Keratinocyte (primary cell): Measurements from ENCODE around the gene GDF9. TPM values are rescaled to one million over a fixed set of nuclear protein-coding genes. Genes with fewer than 3 reads are reported as not detected.
A peak's percentile ranks its signal among the peaks of the same experiment; 100 is the strongest.

ENCODE experiments used
- DNase-seq: peaks from one replicate; pipeline ENCODE4 v3.0.0-alpha.2; 2011; ENCODE audit warnings: low read depth, missing footprints, low spot score
- FAIRE-seq: peaks from 2 replicates; lab custom pipeline; 2011; peaks lifted over from hg19 to GRCh38; lab: Jason Lieb, UNC
- H2AFZ ChIP-seq: 2 replicates; pipeline ENCODE4 v1.6.0; 2012; ENCODE audit warnings: low read length, control low read depth, inconsistent platforms; ENCODE audit not compliant: control insufficient read depth
- H3K27ac ChIP-seq: 2 replicates; pipeline ENCODE4 v1.5.1; 2011; ENCODE audit warnings: low read length; ENCODE audit not compliant: control insufficient read depth, insufficient read depth
- H3K27me3 ChIP-seq: 3 replicates; pipeline ENCODE4 v1.6.0; 2011; ENCODE audit warnings: low read length; ENCODE audit not compliant: control insufficient read depth, insufficient read depth; ENCODE audit errors: extremely low read depth
- H3K36me3 ChIP-seq, 2 experiments: 2 replicates in 1 of 2; 3 replicates in 1 of 2; pipeline ENCODE4 v1.5.1; 2011; ENCODE audit warnings: low read length in 2 of 2, mild to moderate bottlenecking in 1 of 2; ENCODE audit not compliant: control insufficient read depth in 2 of 2, insufficient read depth in 2 of 2; ENCODE audit errors: extremely low read depth in 1 of 2
- H3K4me1 ChIP-seq: 3 replicates; pipeline ENCODE4 v1.5.1; 2011; ENCODE audit warnings: low read length; ENCODE audit not compliant: control insufficient read depth, insufficient read depth; ENCODE audit errors: extremely low read depth
- H3K4me2 ChIP-seq: 3 replicates; pipeline ENCODE4 v1.6.0; 2011; ENCODE audit warnings: low read depth, low read length; ENCODE audit not compliant: control insufficient read depth, insufficient read depth; ENCODE audit errors: extremely low read depth
- H3K4me3 ChIP-seq, 3 experiments: fragments of 200-600 bp in 1 of 3; sonication (generic) in 1 of 3; 2 replicates in 2 of 3; 3 replicates in 1 of 3; pipeline ENCODE4 v1.5.1; 2011 to 2016; ENCODE audit warnings: low read length in 3 of 3, mild to moderate bottlenecking in 3 of 3, control low read depth in 2 of 3, inconsistent platforms in 1 of 3, low read depth in 1 of 3, mixed read lengths in 1 of 3, mixed run types in 1 of 3, moderate library complexity in 1 of 3; ENCODE audit not compliant: control insufficient read depth in 2 of 3, insufficient read depth in 2 of 3; ENCODE audit errors: extremely low read depth in 1 of 3
- H3K79me2 ChIP-seq: 2 replicates; pipeline ENCODE4 v1.6.0; 2012; ENCODE audit warnings: low read length; ENCODE audit not compliant: control insufficient read depth, insufficient read depth
- H3K9ac ChIP-seq: 3 replicates; pipeline ENCODE4 v1.6.0; 2011; ENCODE audit warnings: low read length; ENCODE audit not compliant: control insufficient read depth, insufficient read depth; ENCODE audit errors: extremely low read depth
- H3K9me1 ChIP-seq: 3 replicates; pipeline ENCODE4 v1.6.0; 2011; ENCODE audit warnings: low read length; ENCODE audit not compliant: control insufficient read depth, insufficient read depth; ENCODE audit errors: extremely low read depth
- H3K9me3 ChIP-seq: 2 replicates; pipeline ENCODE4 v1.5.1; 2012; ENCODE audit warnings: low read depth, low read length; ENCODE audit not compliant: control insufficient read depth
- H4K20me1 ChIP-seq: 3 replicates; pipeline ENCODE4 v1.6.0; 2011; ENCODE audit warnings: low read length; ENCODE audit not compliant: control insufficient read depth, insufficient read depth; ENCODE audit errors: extremely low read depth
- CTCF ChIP-seq, 3 experiments: IDR thresholded peaks in 1 of 3; conservative IDR thresholded peaks in 1 of 3; optimal IDR thresholded peaks in 1 of 3; 2 replicates in 2 of 3; 3 replicates in 1 of 3; pipeline versions ENCODE3 to v1.5.1; 2011; ENCODE audit warnings: low read length in 3 of 3, mild to moderate bottlenecking in 3 of 3, moderate library complexity in 2 of 3, control low read depth in 1 of 3, inconsistent platforms in 1 of 3; ENCODE audit not compliant: insufficient read depth in 2 of 3; ENCODE audit errors: extremely low read depth in 1 of 3
- EZH2 ChIP-seq: IDR thresholded peaks from one replicate; pipeline ENCODE4 v1.6.1; 2012; ENCODE audit warnings: inconsistent platforms, mild to moderate bottlenecking, low read length, moderate library complexity
- dilution Hi-C: fragments of 300-500 bp; cut with MboI; formaldehyde crosslinking; loops from one replicate; pipeline ENCODE4 v1.7.0; 2020; ENCODE audit warnings: low sequenced_read_pairs; ENCODE audit not compliant: extremely low pct_ligation_motif_present
- polyA plus RNA-seq, 5 experiments: library from polyadenylated mRNA; depleted of rRNA in 3 of 5; stranded (reverse) in 3 of 5; stranded (forward) in 1 of 5; unstranded in 1 of 5; fragments of >200 nt; gene quantifications; 1 replicate in 1 of 5; 2 replicates in 3 of 5; 3 replicates in 1 of 5; pipeline versions ENCODE4 v1.2.1 to v1.2.3, GENCODE V29; 2011 to 2012; ENCODE audit warnings: missing spikeins in 2 of 5, low read depth in 1 of 5, low replicate concordance in 1 of 5

Gene GDF9
- polyA plus RNA-seq, 1 donor (not counting 4 experiments of a cell fraction or from before 2014, with no cell fraction given) = 0.21 TPM

GRCh38 chr5:132830436-132831094 lies 35.7 kb downstream of the GDF9 start, which contains the start of gene SHROOM1:
Gene SHROOM1 (minus strand): TSS chr5:132830647. CDS start chr5:132826140, 4,507 bp downstream.
- no peaks in the 10 kb centered on the region for H3K79me2 ChIP-seq
- no peaks in the 10 kb centered on the region for H3K9me1 ChIP-seq
- no peak for DNase-seq
- no peak within 1 kb of the TSS for H3K27ac ChIP-seq
- no peaks in the 10 kb centered on the region for H3K36me3 ChIP-seq
- dilution Hi-C loops = no loop called here
- TF ChIP-seq EZH2 (no peak), CTCF (optimal IDR thresholded peaks at IDR 0.05 in 1 of 3, IDR thresholded peaks at IDR 0.05 in 1 of 3, conservative IDR thresholded peaks at IDR 0.05 in 1 of 3; ENCODE audit: extremely low read depth in 1 of 3, insufficient read depth in 2 of 3, low read length in 3 of 3) (no peak)
- H3K9ac ChIP-seq = peak within 1 kb of the TSS; percentile 54
- peak within 1 kb of the TSS; percentile 39 to 67 (median 66) for H3K4me3 ChIP-seq
- peaks cover 16% of the 10 kb centered on the region for H3K27me3 ChIP-seq
- FAIRE-seq = no peak
- H3K4me2 ChIP-seq = peak within 1 kb of the TSS; percentile 52
- H3K9me3 ChIP-seq = no peaks in the 10 kb centered on the region
- no peaks in the 10 kb centered on the region for H4K20me1 ChIP-seq
- no peaks in the 10 kb centered on the region for H3K4me1 ChIP-seq
- H2AFZ ChIP-seq = peak within 1 kb of the TSS; percentile 82

GRCh38 chr5:132829742-132830435 lies 36.4 kb downstream of the GDF9 start:
- TF ChIP-seq CTCF (optimal IDR thresholded peaks at IDR 0.05 in 1 of 3, IDR thresholded peaks at IDR 0.05 in 1 of 3, conservative IDR thresholded peaks at IDR 0.05 in 1 of 3; ENCODE audit: extremely low read depth in 1 of 3, insufficient read depth in 2 of 3, low read length in 3 of 3) (peak in 2 of 3 experiments; percentile 71 to 96), EZH2 (peak; percentile 40)
- Histone ChIP-seq H3K4me2 (peak overlapping the region; percentile 52), H2AFZ (peak overlapping the region; percentile 82), H3K36me3 (no peaks in the 10 kb centered on the region), H3K79me2 (no peaks in the 10 kb centered on the region), H3K27me3 (peaks cover 21% of the 10 kb centered on the region), H3K4me3 (peak overlapping the region; percentile 39 to 67 (median 66)), H3K9ac (peak overlapping the region; percentile 54), H4K20me1 (no peaks in the 10 kb centered on the region), H3K9me3 (no peaks in the 10 kb centered on the region), H3K27ac (no peak overlapping the region), H3K4me1 (no peaks in the 10 kb centered on the region), H3K9me1 (no peaks in the 10 kb centered on the region)
- no peak for FAIRE-seq
- dilution Hi-C loops = no loop called here
- no peak for DNase-seq
